WTC11 (cell line): ENCODE results near the gene CBR1. TPM values are rescaled to one million over a fixed set of nuclear protein-coding genes. Genes with fewer than 3 reads are reported as not detected.
"Not testable (repeated sequence)": the region's sequence is repeated elsewhere in the genome, so short reads cannot be mapped to it uniquely, and the experiment has no call there.

Source experiments
- ATAC-seq: fragments of 200-7000 bp; cut with Tn5 transposase; 2 replicates; pipeline ENCODE4 v1.10.0; 2021; ENCODE audit warnings: mild to moderate bottlenecking, moderate library complexity
- CTCF ChIA-PET: fragments of 300-600 bp; sonication (Branson Sonifier 250); formaldehyde crosslinking; loops from one replicate; lab custom pipeline; 2021; ENCODE audit warnings: antibody characterized with exemption; lab: Charles Lee
- POLR2A ChIA-PET: fragments of 350-600 bp; sonication (Branson Sonifier 250); formaldehyde crosslinking; loops from one replicate; lab custom pipeline; 2021; ENCODE audit warnings: antibody characterized with exemption; lab: Charles Lee
- DNase-seq: peaks from one replicate; pipeline ENCODE4 v3.0.0; 2021; ENCODE audit warnings: low spot score
- H3K27ac Mint-ChIP-seq: 2 replicates; pipeline ENCODE4 v1.8.0; 2021; ENCODE audit warnings: mixed read lengths
- H3K27me3 Mint-ChIP-seq: 2 replicates; pipeline ENCODE4 v1.8.0; 2021; ENCODE audit warnings: low read depth, mild to moderate bottlenecking, moderate library complexity, mixed read lengths
- H3K36me3 Mint-ChIP-seq: 2 replicates; pipeline ENCODE4 v1.8.0; 2021; ENCODE audit warnings: mixed read lengths
- H3K4me1 Mint-ChIP-seq: 2 replicates; pipeline ENCODE4 v1.8.0; 2022; ENCODE audit warnings: mixed read lengths
- H3K4me3 Mint-ChIP-seq: 2 replicates; pipeline ENCODE4 v1.8.0; 2021; ENCODE audit warnings: mild to moderate bottlenecking, moderate library complexity, mixed read lengths
- H3K9me3 Mint-ChIP-seq: 2 replicates; pipeline ENCODE4 v1.8.0; 2021; ENCODE audit warnings: mixed read lengths
- ATF3 ChIP-seq: sonication (generic); formaldehyde crosslinking; conservative IDR thresholded peaks from 2 replicates; pipeline ENCODE4 v1.8.1; 2022; ENCODE audit warnings: mild to moderate bottlenecking, missing genetic modification reagents
- CREB1 ChIP-seq: sonication (generic); formaldehyde crosslinking; IDR thresholded peaks from 2 replicates; pipeline ENCODE4 v1.8.0; 2023; ENCODE audit warnings: mild to moderate bottlenecking, missing genetic modification reagents
- E2F1 ChIP-seq: sonication (generic); formaldehyde crosslinking; IDR thresholded peaks from 2 replicates; pipeline ENCODE4 v1.8.0; 2022; ENCODE audit warnings: mild to moderate bottlenecking, missing genetic modification reagents
- EMX1 ChIP-seq: fragments of 250-450 bp; sonication (Bioruptor Pico); IDR thresholded peaks from 2 replicates; pipeline ENCODE4 v1.8.0; 2021; ENCODE audit warnings: mild to moderate bottlenecking
- IRF2 ChIP-seq: sonication (generic); formaldehyde crosslinking; IDR thresholded peaks from 2 replicates; pipeline ENCODE4 v1.8.0; 2022; ENCODE audit warnings: low read depth, missing genetic modification reagents, borderline replicate concordance
- MLX ChIP-seq: sonication (generic); formaldehyde crosslinking; IDR thresholded peaks from 2 replicates; pipeline ENCODE4 v1.8.1; 2023; ENCODE audit warnings: mild to moderate bottlenecking, missing genetic modification reagents, moderate library complexity
- NFATC4 ChIP-seq: fragments of 250-450 bp; sonication (Bioruptor Pico); IDR thresholded peaks from 2 replicates; pipeline ENCODE4 v1.9.0; 2021; ENCODE audit warnings: mild to moderate bottlenecking
- PRDM15 ChIP-seq: sonication (generic); formaldehyde crosslinking; IDR thresholded peaks from 2 replicates; pipeline ENCODE4 v1.8.0; 2022; ENCODE audit warnings: missing genetic modification reagents
- PREB ChIP-seq: sonication (generic); formaldehyde crosslinking; IDR thresholded peaks from 2 replicates; pipeline ENCODE4 v1.8.1; 2022; ENCODE audit warnings: mild to moderate bottlenecking, missing genetic modification reagents, moderate library complexity, borderline replicate concordance
- ZBTB21 ChIP-seq: sonication (generic); formaldehyde crosslinking; IDR thresholded peaks from 2 replicates; pipeline ENCODE4 v1.8.1; 2023; ENCODE audit warnings: mild to moderate bottlenecking, missing genetic modification reagents, borderline replicate concordance
- ZBTB43 ChIP-seq: sonication (generic); formaldehyde crosslinking; IDR thresholded peaks from 2 replicates; pipeline ENCODE4 v1.8.1; 2023; ENCODE audit warnings: mild to moderate bottlenecking, missing genetic modification reagents
- ZMAT4 ChIP-seq: fragments of 250-450 bp; sonication (Bioruptor Pico); IDR thresholded peaks from 2 replicates; pipeline ENCODE4 v1.9.0; 2021; ENCODE audit warnings: mild to moderate bottlenecking
- ZNF232 ChIP-seq: sonication (generic); formaldehyde crosslinking; IDR thresholded peaks from 2 replicates; pipeline ENCODE4 v1.8.0; 2022; ENCODE audit warnings: mild to moderate bottlenecking, missing genetic modification reagents
- ZNF423 ChIP-seq: fragments of 250-450 bp; sonication (Bioruptor Pico); IDR thresholded peaks from 2 replicates; pipeline ENCODE4 v2.1.2; 2022; ENCODE audit warnings: mild to moderate bottlenecking, moderate library complexity
- ZNF425 ChIP-seq: fragments of 250-450 bp; sonication (Bioruptor Pico); conservative IDR thresholded peaks from 2 replicates; pipeline ENCODE4 v1.9.0; 2021; ENCODE audit warnings: mild to moderate bottlenecking
- ZNF512 ChIP-seq: sonication (generic); formaldehyde crosslinking; IDR thresholded peaks from 2 replicates; pipeline ENCODE4 v1.8.1; 2022; ENCODE audit warnings: missing genetic modification reagents, borderline replicate concordance
- total RNA-seq: library from RNA; stranded (reverse); gene quantifications from 3 replicates; pipeline ENCODE4 v1.2.3, GENCODE V29; 2021

Gene CBR1
- total RNA-seq, 1 experiment from 2014 or later = 167 TPM

- no peak for TF ChIP-seq ZNF232 (CRISPR knock-in tag)
- TF ChIP-seq ZNF512 (CRISPR knock-in tag) = no peak
- no peak for TF ChIP-seq E2F1 (CRISPR knock-in tag)
Measured at GRCh38 chr21:36099000-36099399, 29.2 kb downstream of the CBR1 start (continued).

GRCh38 chr21:36099695-36100211 is 29.9 kb downstream of the CBR1 start:
- H3K27me3 Mint-ChIP-seq, DNase-seq, POLR2A ChIA-PET, ATAC-seq: not testable (repeated sequence)
- Mint-ChIP-seq H3K9me3 (peaks cover 31% of the 10 kb centered on the region), H3K4me1 (peaks cover 86% of the 10 kb centered on the region), H3K36me3 (peaks cover 31% of the 10 kb centered on the region), H3K4me3 (peak overlapping the region; percentile 54), H3K27ac (peak overlapping the region; percentile 95)
- CTCF ChIA-PET = interaction anchor here (1.1 to 1.4 kb wide), 2 partner anchors 14 to 38 kb away, joined by 3 to 8 read pairs; no protein-coding TSS in a partner anchor

GRCh38 chr21:36100971-36101641 is 31.3 kb downstream of the CBR1 start:
- Mint-ChIP-seq H3K27ac (peak overlapping the region; percentile 95), H3K27me3 (no peaks in the 10 kb centered on the region), H3K9me3 (peaks cover 21% of the 10 kb centered on the region), H3K4me1 (peaks cover 85% of the 10 kb centered on the region), H3K36me3 (peaks cover 26% of the 10 kb centered on the region), H3K4me3 (0 out of 2 replicates have a peak overlapping the region, but pooled peaks have one; percentile 54)
- no peak for DNase-seq
- POLR2A ChIA-PET = interaction anchor here (0.8 kb wide), 1 partner anchor 41 kb away, joined by 6 read pairs; the partner anchor contains the start of gene SETD4
- no peak for ATAC-seq
- CTCF ChIA-PET = interaction anchor here (0.5 to 1.4 kb wide), 6 partner anchors 9 to 41 kb away, joined by 3 to 9 read pairs (median 6); partner anchors contain the start of gene SETD4
- TF ChIP-seq NFATC4 (CRISPR knock-in tag) = no peak
- TF ChIP-seq CREB1 = no peak
- TF ChIP-seq ZMAT4 (CRISPR knock-in tag) = no peak
- TF ChIP-seq PRDM15 = no peak
- no peak for TF ChIP-seq ZNF425 (CRISPR knock-in tag)
- TF ChIP-seq ATF3 = no peak
- TF ChIP-seq ZNF423 = no peak
- no peak for TF ChIP-seq ZBTB21 (CRISPR knock-in tag)
- no peak for TF ChIP-seq ZBTB43
- TF ChIP-seq PREB (CRISPR knock-in tag) = no peak
- no peak for TF ChIP-seq MLX (CRISPR knock-in tag)
- TF ChIP-seq EMX1 (CRISPR knock-in tag) = no peak
- TF ChIP-seq IRF2 (CRISPR knock-in tag) = no peak
